HepG2 (cell line): ENCODE measurements around the gene ENDOG. TPM values are rescaled to one million over a fixed set of nuclear protein-coding genes. Genes with fewer than 3 reads are reported as not detected.

ENCODE experiments used
- CAMTA2 ChIP-seq: sonication (generic); formaldehyde crosslinking; IDR thresholded peaks from 2 replicates; pipeline ENCODE4 v1.4.0; 2020; ENCODE audit warnings: mild to moderate bottlenecking, missing genetic modification reagents, borderline replicate concordance
- CBFB ChIP-seq: sonication (generic); formaldehyde crosslinking; IDR thresholded peaks from 2 replicates; pipeline ENCODE4 v1.4.0; 2020; ENCODE audit warnings: missing genetic modification reagents
- E2F2 ChIP-seq: sonication (generic); formaldehyde crosslinking; IDR thresholded peaks from 2 replicates; pipeline ENCODE4 v1.4.0; 2020; ENCODE audit warnings: missing genetic modification reagents, borderline replicate concordance
- ISL2 ChIP-seq: sonication (generic); formaldehyde crosslinking; IDR thresholded peaks from 2 replicates; pipeline ENCODE4 v1.5.0; 2020; ENCODE audit warnings: missing genetic modification reagents
- KDM2A ChIP-seq: sonication (generic); formaldehyde crosslinking; IDR thresholded peaks from 2 replicates; pipeline ENCODE4 v1.4.0; 2020; ENCODE audit warnings: low read depth, missing genetic modification reagents, borderline replicate concordance
- MYNN ChIP-seq: sonication (generic); formaldehyde crosslinking; IDR thresholded peaks from 2 replicates; pipeline ENCODE4 v1.4.0; 2020; ENCODE audit warnings: mild to moderate bottlenecking, low read depth, missing genetic modification reagents
- NCOA5 ChIP-seq: sonication (generic); formaldehyde crosslinking; IDR thresholded peaks from 2 replicates; pipeline ENCODE4 v1.4.0; 2020; ENCODE audit warnings: missing genetic modification reagents
- NFE2L1 ChIP-seq: sonication (generic); formaldehyde crosslinking; IDR thresholded peaks from 2 replicates; pipeline ENCODE4 v1.4.0; 2020; ENCODE audit warnings: missing genetic modification reagents, mild to moderate bottlenecking, borderline replicate concordance
- PHB2 ChIP-seq: fragments of 450-650 bp; IDR thresholded peaks from 2 replicates; pipeline ENCODE4 v1.6.1; 2018; ENCODE audit not compliant: partially characterized antibody
- STAG1 ChIP-seq: sonication (generic); formaldehyde crosslinking; IDR thresholded peaks from 2 replicates; pipeline ENCODE4 v1.4.0; 2020; ENCODE audit warnings: missing genetic modification reagents
- TMF1 ChIP-seq: sonication (generic); formaldehyde crosslinking; IDR thresholded peaks from 2 replicates; pipeline ENCODE4 v1.8.1; 2022; ENCODE audit warnings: low read depth, missing genetic modification reagents
- ZBTB14 ChIP-seq: sonication (generic); formaldehyde crosslinking; IDR thresholded peaks from 2 replicates; pipeline ENCODE4 v1.4.0; 2020; ENCODE audit warnings: missing genetic modification reagents
- ZBTB37 ChIP-seq: sonication (generic); formaldehyde crosslinking; IDR thresholded peaks from 2 replicates; pipeline ENCODE4 v1.4.0; 2020; ENCODE audit warnings: mild to moderate bottlenecking, missing genetic modification reagents
- ZBTB7A ChIP-seq: sonication (generic); formaldehyde crosslinking; IDR thresholded peaks from 2 replicates; pipeline ENCODE4 v1.8.0; 2022; ENCODE audit warnings: mild to moderate bottlenecking, missing genetic modification reagents
- ZNF136 ChIP-seq: sonication (generic); formaldehyde crosslinking; IDR thresholded peaks from 2 replicates; pipeline ENCODE4 v1.8.1; 2022; ENCODE audit warnings: low read depth, mild to moderate bottlenecking, moderate library complexity, missing genetic modification reagents
- ZNF17 ChIP-seq: sonication (generic); formaldehyde crosslinking; IDR thresholded peaks from 2 replicates; pipeline ENCODE4 v1.5.0; 2020; ENCODE audit warnings: mild to moderate bottlenecking, missing genetic modification reagents
- ZNF263 ChIP-seq: sonication (generic); formaldehyde crosslinking; IDR thresholded peaks from 2 replicates; pipeline ENCODE4 v1.4.0; 2020; ENCODE audit warnings: missing genetic modification reagents
- ZNF564 ChIP-seq: sonication (generic); formaldehyde crosslinking; IDR thresholded peaks from 2 replicates; pipeline ENCODE4 v1.8.1; 2023; ENCODE audit warnings: mild to moderate bottlenecking, missing genetic modification reagents
- ZNF672 ChIP-seq: sonication (generic); formaldehyde crosslinking; IDR thresholded peaks from 2 replicates; pipeline ENCODE4 v1.8.1; 2022; ENCODE audit warnings: missing genetic modification reagents
- ZNF703 ChIP-seq: sonication (generic); formaldehyde crosslinking; IDR thresholded peaks from 2 replicates; pipeline ENCODE4 v1.5.1; 2020; ENCODE audit warnings: missing genetic modification reagents, mild to moderate bottlenecking, moderate library complexity, borderline replicate concordance
- ZNF709 ChIP-seq: sonication (generic); formaldehyde crosslinking; IDR thresholded peaks from 2 replicates; pipeline ENCODE4 v1.5.0; 2020; ENCODE audit warnings: mild to moderate bottlenecking, missing genetic modification reagents
- ZNF891 ChIP-seq: sonication (generic); formaldehyde crosslinking; IDR thresholded peaks from 2 replicates; pipeline ENCODE4 v1.5.0; 2020; ENCODE audit warnings: mild to moderate bottlenecking, missing genetic modification reagents
- polyA plus RNA-seq, 8 experiments: library from polyadenylated mRNA; depleted of rRNA in 3 of 8; stranded (reverse) in 7 of 8; unstranded in 1 of 8; fragments of >200 nt; fragmentation: Illumina TruSeq in 4 of 8; extraction: Trizol in 4 of 8; gene quantifications; 2 replicates each; pipeline versions ENCODE4 v1.2.1 to v1.2.3, GENCODE V29; 2011 to 2016; ENCODE audit warnings: low read depth in 4 of 8, missing spikeins in 1 of 8, mixed read lengths in 1 of 8; ENCODE audit not compliant: insufficient read depth in 1 of 8
- total RNA-seq, 5 experiments: library from RNA; depleted of rRNA; stranded (reverse); fragments of >200 nt; fragmentation: Illumina TruSeq; extraction: Trizol; gene quantifications; 2 replicates each; pipeline ENCODE4 v1.2.3, GENCODE V29; 2016; ENCODE audit warnings: low read depth in 1 of 5
- TF ChIP-seq, protein P1 (sequence below): sonication (generic); formaldehyde crosslinking; IDR thresholded peaks from 2 replicates; pipeline ENCODE4 v1.8.1; 2023; ENCODE audit warnings: missing genetic modification reagents, inconsistent platforms, borderline replicate concordance
- TF ChIP-seq, protein P2 (sequence below): sonication (generic); formaldehyde crosslinking; IDR thresholded peaks from 2 replicates; pipeline ENCODE4 v1.8.0; 2023; ENCODE audit warnings: mild to moderate bottlenecking, missing genetic modification reagents

The ENDOG gene
- total and polyA plus RNA-seq, 2 of the 13 experiments (the other 11 are each of a cell fraction or from before 2014, with no cell fraction given): 26.3 to 28.8 TPM

- no peak for TF ChIP-seq ZNF703 (CRISPR knock-in tag)
- no peak for TF ChIP-seq PHB2
- TF ChIP-seq NCOA5 (CRISPR knock-in tag): no peak
- peak; percentile 56; the same call in 1 of the 2 replicates for TF ChIP-seq ZNF564
- no peak for TF ChIP-seq ZNF136 (CRISPR knock-in tag)
- TF ChIP-seq, protein P1, sequence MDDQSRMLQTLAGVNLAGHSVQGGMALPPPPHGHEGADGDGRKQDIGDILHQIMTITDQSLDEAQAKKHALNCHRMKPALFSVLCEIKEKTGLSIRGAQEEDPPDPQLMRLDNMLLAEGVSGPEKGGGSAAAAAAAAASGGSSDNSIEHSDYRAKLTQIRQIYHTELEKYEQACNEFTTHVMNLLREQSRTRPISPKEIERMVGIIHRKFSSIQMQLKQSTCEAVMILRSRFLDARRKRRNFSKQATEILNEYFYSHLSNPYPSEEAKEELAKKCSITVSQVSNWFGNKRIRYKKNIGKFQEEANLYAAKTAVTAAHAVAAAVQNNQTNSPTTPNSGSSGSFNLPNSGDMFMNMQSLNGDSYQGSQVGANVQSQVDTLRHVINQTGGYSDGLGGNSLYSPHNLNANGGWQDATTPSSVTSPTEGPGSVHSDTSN (CRISPR knock-in tag): 0 out of 2 replicates have a peak, but pooled peaks have one; percentile 29
- TF ChIP-seq ZNF709 (CRISPR knock-in tag): peak; percentile 82; the same call in 1 of the 2 replicates
- peak; percentile 23; the same call in 1 of the 2 replicates for TF ChIP-seq ZNF672
- peak; percentile 76 for TF ChIP-seq ZBTB14 (CRISPR knock-in tag)
- peak; percentile 43 for TF ChIP-seq STAG1 (CRISPR knock-in tag)
- TF ChIP-seq TMF1: peak; percentile 56; the same call in 1 of the 2 replicates
- no peak for TF ChIP-seq ZBTB7A (CRISPR knock-in tag)
- peak; percentile 23; the same call in 1 of the 2 replicates for TF ChIP-seq CBFB (CRISPR knock-in tag)
- 0 out of 2 replicates have a peak, but pooled peaks have one; percentile 35 for TF ChIP-seq E2F2
- no peak for TF ChIP-seq ZNF17 (CRISPR knock-in tag)
- TF ChIP-seq ZNF891 (CRISPR knock-in tag): 0 out of 2 replicates have a peak, but pooled peaks have one; percentile 20
- TF ChIP-seq ZBTB37 (CRISPR knock-in tag): no peak
- peak; percentile 57; the same call in 1 of the 2 replicates for TF ChIP-seq ZNF263
- peak; percentile 75; the same call in 1 of the 2 replicates for TF ChIP-seq CAMTA2
- TF ChIP-seq, protein P2, sequence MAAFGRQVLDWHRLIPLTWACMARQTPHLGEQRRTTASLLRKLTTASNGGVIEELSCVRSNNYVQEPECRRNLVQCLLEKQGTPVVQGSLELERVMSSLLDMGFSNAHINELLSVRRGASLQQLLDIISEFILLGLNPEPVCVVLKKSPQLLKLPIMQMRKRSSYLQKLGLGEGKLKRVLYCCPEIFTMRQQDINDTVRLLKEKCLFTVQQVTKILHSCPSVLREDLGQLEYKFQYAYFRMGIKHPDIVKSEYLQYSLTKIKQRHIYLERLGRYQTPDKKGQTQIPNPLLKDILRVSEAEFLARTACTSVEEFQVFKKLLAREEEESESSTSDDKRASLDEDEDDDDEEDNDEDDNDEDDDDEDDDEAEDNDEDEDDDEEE: peak; percentile 88; the same call in 1 of the 2 replicates
- peak; percentile 84 for TF ChIP-seq KDM2A
- TF ChIP-seq MYNN (CRISPR knock-in tag): peak; percentile 55; the same call in 1 of the 2 replicates
- TF ChIP-seq NFE2L1: no peak
- peak; percentile 46 for TF ChIP-seq ISL2 (CRISPR knock-in tag)
Observed at GRCh38 chr9:128818839-128819715, 777 bp downstream of the ENDOG start (continued).
